SU-DHL-6 (cell line): ENCODE measurements around the gene DOHH.

Experiments used
- H2AFZ ChIP-seq: fragments of 200-600 bp; sonication (generic); 2 replicates; pipeline ENCODE4 v1.6.1; 2014; ENCODE audit warnings: low read depth, mild to moderate bottlenecking, moderate library complexity, mixed read lengths, antibody characterized with exemption, low read length; ENCODE audit not compliant: severe bottlenecking
- H3F3A ChIP-seq: fragments of 200-600 bp; shearing (Covaris generic); 2 replicates; pipeline ENCODE4 v1.6.0; 2016; ENCODE audit warnings: antibody characterized with exemption, mild to moderate bottlenecking; ENCODE audit not compliant: insufficient read depth
- H3K27ac ChIP-seq: fragments of 200-600 bp; sonication (generic); 2 replicates; pipeline ENCODE4 v1.5.1; 2016; ENCODE audit warnings: low read depth, mild to moderate bottlenecking, low read length, moderate library complexity, mixed read lengths
- H3K27me3 ChIP-seq: fragments of 200-600 bp; sonication (generic), shearing (Covaris generic); 2 replicates; pipeline ENCODE4 v1.6.0; 2014; ENCODE audit warnings: mild to moderate bottlenecking, low read length
- H3K36me3 ChIP-seq: fragments of 200-600 bp; sonication (generic); 2 replicates; pipeline ENCODE4 v1.6.1; 2014; ENCODE audit warnings: mild to moderate bottlenecking, low read length, mixed read lengths
- H3K4me2 ChIP-seq: fragments of 300-600, 200-600 bp; shearing (Covaris generic), sonication (generic); 2 replicates; pipeline ENCODE4 v1.6.0; 2014; ENCODE audit warnings: low read length, low read depth, mild to moderate bottlenecking; ENCODE audit not compliant: poor library complexity, severe bottlenecking
- H3K4me3 ChIP-seq: fragments of 200-600 bp; sonication (generic); 2 replicates; pipeline ENCODE4 v1.5.1; 2014; ENCODE audit warnings: antibody characterized with exemption, low read length, mild to moderate bottlenecking, mixed read lengths; ENCODE audit not compliant: insufficient read depth, poor library complexity, severe bottlenecking
- H3K79me2 ChIP-seq: fragments of 200-600 bp; sonication (generic); 2 replicates; pipeline ENCODE4 v1.6.1; 2014; ENCODE audit warnings: mild to moderate bottlenecking, low read length, moderate library complexity; ENCODE audit not compliant: insufficient read depth
- H3K9ac ChIP-seq: fragments of 200-600 bp; sonication (generic); 2 replicates; pipeline ENCODE4 v1.7.0; 2014; ENCODE audit warnings: mild to moderate bottlenecking, low read length
- H3K9me2 ChIP-seq: fragments of 200-600 bp; sonication (generic); replicated peaks from 2 replicates; pipeline ENCODE4 v1.6.1; 2014; ENCODE audit warnings: low read length; ENCODE audit not compliant: insufficient read depth
- H3K9me3 ChIP-seq: fragments of 200-600 bp; sonication (generic); 2 replicates; pipeline ENCODE4 v1.6.1; 2014; ENCODE audit warnings: low read length, mixed read lengths; ENCODE audit not compliant: insufficient read depth
- H4K20me1 ChIP-seq: fragments of 200-600 bp; sonication (generic); 2 replicates; pipeline ENCODE4 v1.6.1; 2014; ENCODE audit warnings: low read depth, mild to moderate bottlenecking, antibody characterized with exemption, low read length, moderate library complexity, mixed read lengths
- EZH2phosphoT487 ChIP-seq: fragments of 200-600 bp; sonication (generic), shearing (Covaris generic); conservative IDR thresholded peaks from 2 replicates; pipeline ENCODE4 v1.6.1; 2018; ENCODE audit warnings: mild to moderate bottlenecking, antibody characterized with exemption, low read length, moderate library complexity, mixed read lengths
- TF ChIP-seq, protein P1 (sequence below): fragments of 200-600 bp; sonication (generic); IDR thresholded peaks from one replicate; pipeline ENCODE4 v1.5.1; 2017; ENCODE audit warnings: antibody characterized with exemption, mild to moderate bottlenecking, low read length, moderate library complexity; ENCODE audit not compliant: insufficient read depth, poor library complexity, severe bottlenecking

DOHH gene

DNA sequence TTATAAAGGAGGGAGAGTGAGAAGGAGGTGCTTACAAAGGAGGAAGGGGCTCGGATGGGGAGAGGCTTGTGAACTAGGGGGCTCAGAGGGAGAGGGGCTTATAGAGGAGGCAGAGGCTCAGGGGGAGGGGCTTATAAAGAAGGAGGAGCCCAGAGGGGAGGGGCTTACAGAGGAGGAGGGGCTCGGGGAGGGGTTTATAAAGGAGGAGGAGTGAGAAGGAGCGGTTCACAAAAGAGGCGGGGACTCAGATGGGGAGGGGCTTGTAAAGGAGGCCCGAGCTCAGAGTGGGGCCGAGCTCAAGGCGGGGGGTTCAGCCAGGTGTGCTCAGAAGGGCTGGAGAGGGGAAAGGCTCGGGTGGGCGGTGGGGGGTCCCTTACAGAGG is 20.6 kb downstream of the DOHH start:
- Histone ChIP-seq H3K27me3 (no peaks in the 10 kb centered on the region), H3K36me3 (no peaks in the 10 kb centered on the region), H3K27ac (no peak overlapping the region), H3K4me3 (no peak overlapping the region), H3K9me2 (no peaks in the 10 kb centered on the region), H3K79me2 (no peaks in the 10 kb centered on the region), H3K9ac (no peak overlapping the region), H4K20me1 (no peaks in the 10 kb centered on the region), H3K9me3 (no peaks in the 10 kb centered on the region), H2AFZ (no peak overlapping the region), H3F3A (peaks cover 12% of the 10 kb centered on the region), H3K4me2 (no peak overlapping the region)
- TF ChIP-seq, protein P1, sequence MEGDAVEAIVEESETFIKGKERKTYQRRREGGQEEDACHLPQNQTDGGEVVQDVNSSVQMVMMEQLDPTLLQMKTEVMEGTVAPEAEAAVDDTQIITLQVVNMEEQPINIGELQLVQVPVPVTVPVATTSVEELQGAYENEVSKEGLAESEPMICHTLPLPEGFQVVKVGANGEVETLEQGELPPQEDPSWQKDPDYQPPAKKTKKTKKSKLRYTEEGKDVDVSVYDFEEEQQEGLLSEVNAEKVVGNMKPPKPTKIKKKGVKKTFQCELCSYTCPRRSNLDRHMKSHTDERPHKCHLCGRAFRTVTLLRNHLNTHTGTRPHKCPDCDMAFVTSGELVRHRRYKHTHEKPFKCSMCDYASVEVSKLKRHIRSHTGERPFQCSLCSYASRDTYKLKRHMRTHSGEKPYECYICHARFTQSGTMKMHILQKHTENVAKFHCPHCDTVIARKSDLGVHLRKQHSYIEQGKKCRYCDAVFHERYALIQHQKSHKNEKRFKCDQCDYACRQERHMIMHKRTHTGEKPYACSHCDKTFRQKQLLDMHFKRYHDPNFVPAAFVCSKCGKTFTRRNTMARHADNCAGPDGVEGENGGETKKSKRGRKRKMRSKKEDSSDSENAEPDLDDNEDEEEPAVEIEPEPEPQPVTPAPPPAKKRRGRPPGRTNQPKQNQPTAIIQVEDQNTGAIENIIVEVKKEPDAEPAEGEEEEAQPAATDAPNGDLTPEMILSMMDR = no peak
- TF ChIP-seq EZH2phosphoT487 = no peak

DNA sequence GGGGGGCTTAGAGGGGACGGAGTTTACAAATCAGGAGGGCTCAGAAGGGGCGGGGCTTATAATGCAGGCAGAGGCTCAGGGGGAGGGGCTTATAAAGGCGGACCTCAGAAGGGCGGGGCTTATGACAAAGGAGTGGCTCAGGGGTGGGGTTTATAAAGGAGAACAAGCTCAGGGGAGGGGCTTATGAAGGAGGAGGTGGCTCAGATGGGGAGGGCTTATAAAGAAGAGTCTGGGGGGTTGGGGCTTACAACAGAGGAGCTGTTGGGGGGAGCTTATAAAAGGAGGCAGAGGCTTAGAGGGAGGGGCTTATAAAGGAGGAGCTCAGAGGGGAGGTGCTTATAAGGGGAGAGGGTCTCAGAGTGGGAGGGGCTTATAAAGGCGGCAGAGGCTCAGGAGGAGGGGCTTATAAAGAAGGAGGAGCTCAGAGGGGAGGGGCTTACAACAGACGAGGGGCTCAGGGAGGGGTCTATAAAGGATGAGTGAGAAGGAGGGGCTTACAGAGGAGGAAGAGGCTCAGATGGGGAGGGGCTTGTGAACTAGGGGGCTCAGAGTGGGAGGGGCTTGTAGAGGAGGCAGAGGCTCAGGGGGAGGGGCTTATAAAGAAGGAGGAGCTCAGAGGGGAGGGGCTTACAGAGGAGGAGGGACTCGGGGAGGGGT is 21.2 kb downstream of the DOHH start:
- Histone ChIP-seq H3K4me2 (peak overlapping the region; percentile 1), H2AFZ (no peak overlapping the region), H3K4me3 (no peak overlapping the region), H3F3A (peaks cover 12% of the 10 kb centered on the region), H4K20me1 (no peaks in the 10 kb centered on the region), H3K9ac (no peak overlapping the region), H3K79me2 (no peaks in the 10 kb centered on the region), H3K36me3 (no peaks in the 10 kb centered on the region), H3K27me3 (no peaks in the 10 kb centered on the region), H3K9me2 (no peaks in the 10 kb centered on the region), H3K9me3 (no peaks in the 10 kb centered on the region), H3K27ac (no peak overlapping the region)
- TF ChIP-seq, protein P1 = no peak
- no peak for TF ChIP-seq EZH2phosphoT487

DNA sequence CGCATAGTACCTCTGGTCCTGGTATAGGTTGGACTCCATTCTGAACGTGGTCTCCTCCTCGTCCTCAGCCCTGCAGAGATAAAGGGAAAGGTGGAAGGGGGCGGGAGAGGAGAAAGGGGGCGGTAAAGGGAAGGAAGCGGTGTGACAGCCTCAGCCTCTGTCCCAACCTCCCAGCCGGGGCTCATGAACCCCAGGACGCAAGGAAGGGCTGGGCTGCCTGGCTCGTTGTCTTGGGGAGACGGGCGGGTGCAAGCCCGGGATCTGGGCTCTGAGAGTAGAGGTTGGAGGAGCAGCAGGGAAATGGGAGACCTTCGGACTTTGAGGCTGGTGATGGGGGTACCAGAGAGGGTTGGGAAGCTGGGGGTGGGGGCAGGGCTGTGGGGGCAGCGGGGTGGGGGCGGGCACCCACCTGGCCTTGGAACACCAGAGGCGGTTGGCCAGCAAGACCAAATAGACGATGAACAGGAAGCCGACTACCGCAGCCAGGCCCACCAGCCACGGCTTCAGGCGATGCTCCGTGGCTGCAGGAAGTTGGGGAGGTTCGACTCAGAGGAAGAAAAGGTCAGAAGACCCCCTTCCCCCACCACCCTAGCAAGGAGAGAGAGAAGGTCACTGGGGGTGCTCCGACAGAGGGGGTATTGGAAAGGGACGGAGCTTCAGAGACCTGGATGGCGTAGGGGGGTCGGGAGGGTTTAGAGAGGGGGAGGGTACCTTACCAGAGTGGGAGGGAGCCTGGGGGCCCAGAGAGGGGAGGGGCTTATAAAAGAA is 21.9 kb downstream of the DOHH start:
- no peak overlapping the region for H3K9ac ChIP-seq

More for the DNA sequence above, 21.9 kb downstream of the DOHH start:
- Histone ChIP-seq H3K4me3 (no peak overlapping the region), H3K9me3 (no peaks in the 10 kb centered on the region), H3K79me2 (no peaks in the 10 kb centered on the region), H3K4me2 (peak overlapping the region; percentile 1), H2AFZ (no peak overlapping the region), H3K27me3 (no peaks in the 10 kb centered on the region), H3K9me2 (no peaks in the 10 kb centered on the region), H3F3A (peaks cover 12% of the 10 kb centered on the region), H3K36me3 (no peaks in the 10 kb centered on the region), H4K20me1 (no peaks in the 10 kb centered on the region), H3K27ac (no peak overlapping the region)
- TF ChIP-seq, protein P1 = no peak
- no peak for TF ChIP-seq EZH2phosphoT487
